ENCODE results near the gene CEP78. TPM values are rescaled to one million over a fixed set of nuclear protein-coding genes. Genes with fewer than 3 reads are reported as not detected.
"Not testable (repeated sequence)": the region's sequence is repeated elsewhere in the genome, so short reads cannot be mapped to it uniquely, and the experiment has no call there.

CEP78 gene
- total and polyA plus RNA-seq, 7 donors, result 2.4 to 14.0 (median 9.0) TPM

DNA sequence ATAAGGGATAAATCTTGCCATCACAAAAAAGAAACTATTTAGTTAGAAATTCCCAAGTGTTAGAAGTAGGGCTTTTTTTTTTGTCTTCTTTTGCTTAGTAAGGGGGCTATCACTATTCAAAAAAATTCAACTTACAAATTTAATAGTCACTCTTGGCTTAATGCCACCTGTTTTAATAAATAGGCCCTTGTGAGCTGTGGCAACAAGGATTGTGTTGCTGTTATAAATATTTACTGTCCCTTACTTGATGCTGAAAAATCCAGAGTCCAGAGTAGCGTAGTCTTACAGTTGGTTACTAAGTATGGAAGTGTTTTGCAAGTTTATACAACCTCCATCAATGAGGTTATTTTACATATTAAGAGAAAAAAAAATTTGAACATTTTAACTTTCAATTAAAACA is 21.4 kb upstream of the CEP78 start:
- TF ChIP-seq POLR2A (IDR thresholded peaks at IDR 0.05), result no peak
- TF ChIP-seq, protein P1, sequence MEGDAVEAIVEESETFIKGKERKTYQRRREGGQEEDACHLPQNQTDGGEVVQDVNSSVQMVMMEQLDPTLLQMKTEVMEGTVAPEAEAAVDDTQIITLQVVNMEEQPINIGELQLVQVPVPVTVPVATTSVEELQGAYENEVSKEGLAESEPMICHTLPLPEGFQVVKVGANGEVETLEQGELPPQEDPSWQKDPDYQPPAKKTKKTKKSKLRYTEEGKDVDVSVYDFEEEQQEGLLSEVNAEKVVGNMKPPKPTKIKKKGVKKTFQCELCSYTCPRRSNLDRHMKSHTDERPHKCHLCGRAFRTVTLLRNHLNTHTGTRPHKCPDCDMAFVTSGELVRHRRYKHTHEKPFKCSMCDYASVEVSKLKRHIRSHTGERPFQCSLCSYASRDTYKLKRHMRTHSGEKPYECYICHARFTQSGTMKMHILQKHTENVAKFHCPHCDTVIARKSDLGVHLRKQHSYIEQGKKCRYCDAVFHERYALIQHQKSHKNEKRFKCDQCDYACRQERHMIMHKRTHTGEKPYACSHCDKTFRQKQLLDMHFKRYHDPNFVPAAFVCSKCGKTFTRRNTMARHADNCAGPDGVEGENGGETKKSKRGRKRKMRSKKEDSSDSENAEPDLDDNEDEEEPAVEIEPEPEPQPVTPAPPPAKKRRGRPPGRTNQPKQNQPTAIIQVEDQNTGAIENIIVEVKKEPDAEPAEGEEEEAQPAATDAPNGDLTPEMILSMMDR (IDR thresholded peaks at IDR 0.05), result no peak
- TF ChIP-seq EP300 (IDR thresholded peaks at IDR 0.05), result no peak
- no peak for TF ChIP-seq POLR2AphosphoS5 (IDR thresholded peaks at IDR 0.05)
- H3K27ac ChIP-seq, result no peak overlapping the region
- H3K4me3 ChIP-seq, result no peak overlapping the region
- H3K9me3 ChIP-seq, result no peaks in the 10 kb centered on the region
- peaks cover 0 to 13% (median 0%) of the 10 kb centered on the region in 4 donors for H3K4me1 ChIP-seq
- H3K27me3 ChIP-seq, result no peaks in the 10 kb centered on the region
- WGBS, 2 donors, result 69 to 80% methylated on average over 1 of the region's 1 CpG
- no peak for DNase-seq
- H3K36me3 ChIP-seq, result no peaks in the 10 kb centered on the region
- intact Hi-C loops (cut with DNase I), result no loop called here

DNA sequence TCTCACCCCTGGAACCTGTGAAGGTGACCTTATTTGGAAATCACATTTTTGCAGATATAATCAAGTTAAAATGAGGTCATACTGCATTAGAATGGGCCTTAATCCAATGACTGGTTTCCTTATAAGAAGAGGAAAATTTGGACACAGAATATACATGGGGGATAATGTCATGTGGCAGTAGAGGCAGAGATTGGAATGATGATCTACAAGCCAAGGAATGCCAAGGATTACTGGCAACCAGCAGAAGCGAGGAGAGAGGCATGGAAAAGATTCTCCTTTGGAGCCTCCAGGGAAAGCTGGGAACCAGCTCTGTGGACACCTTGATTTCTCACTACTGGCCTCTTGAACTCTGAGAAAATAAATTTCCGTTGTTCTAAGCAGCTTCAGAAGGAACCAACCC is 20.2 kb upstream of the CEP78 start:
- TF ChIP-seq EP300 (IDR thresholded peaks at IDR 0.05), result no peak
- TF ChIP-seq POLR2AphosphoS5 (IDR thresholded peaks at IDR 0.05), result no peak
- TF ChIP-seq POLR2A (IDR thresholded peaks at IDR 0.05), result no peak
- TF ChIP-seq, protein P1 (IDR thresholded peaks at IDR 0.05), result no peak
- H3K27ac ChIP-seq, result no peak overlapping the region
- H3K27me3 ChIP-seq, result no peaks in the 10 kb centered on the region
- H3K9me3 ChIP-seq, result no peaks in the 10 kb centered on the region
- no peaks in the 10 kb centered on the region for H3K36me3 ChIP-seq
- 89 to 92% methylated on average over 2 of the region's 2 CpGs for WGBS, 2 donors
- intact Hi-C loops (cut with DNase I), result no loop called here
- no peak for DNase-seq
- H3K4me1 ChIP-seq, result peaks cover 0 to 13% (median 0%) of the 10 kb centered on the region in 4 donors
- no peak overlapping the region for H3K4me3 ChIP-seq

DNA sequence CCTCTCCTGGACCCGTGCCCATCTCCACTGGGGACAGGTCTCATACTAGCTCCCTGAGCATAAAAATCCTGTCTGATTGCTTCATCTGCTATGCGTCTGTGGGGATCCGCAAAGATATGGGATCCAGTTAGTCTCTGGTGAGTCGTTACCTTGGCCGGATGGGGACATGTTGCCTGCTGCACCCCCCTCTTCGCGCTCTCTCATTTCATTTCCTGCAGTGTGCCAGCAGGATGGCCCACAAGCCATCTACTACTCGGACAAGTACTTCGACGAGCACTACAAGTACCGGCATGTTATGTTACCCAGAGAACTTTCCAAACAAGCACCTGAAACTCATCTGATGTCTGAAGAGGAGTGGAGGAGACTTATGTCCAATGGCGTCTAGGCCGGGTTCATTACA is 17.0 kb upstream of the CEP78 start:
- Histone ChIP-seq H3K9me3 (no peaks in the 10 kb centered on the region), H3K36me3 (no peaks in the 10 kb centered on the region), H3K4me1 (peaks cover 0 to 8% (median 0%) of the 10 kb centered on the region in 4 donors), H3K27ac (no peak overlapping the region), H3K27me3 (no peaks in the 10 kb centered on the region), H3K4me3 (no peak overlapping the region)
- intact Hi-C loops (cut with DNase I), result no loop called here
- TF ChIP-seq EP300 (IDR thresholded peaks at IDR 0.05) (no peak), POLR2AphosphoS5 (IDR thresholded peaks at IDR 0.05) (no peak), POLR2A (IDR thresholded peaks at IDR 0.05) (no peak)
- TF ChIP-seq, protein P1 (IDR thresholded peaks at IDR 0.05), result no peak
- DNase-seq, result no peak
- WGBS, 2 donors, result 94% methylated on average over 13 of the region's 13 CpGs

DNA sequence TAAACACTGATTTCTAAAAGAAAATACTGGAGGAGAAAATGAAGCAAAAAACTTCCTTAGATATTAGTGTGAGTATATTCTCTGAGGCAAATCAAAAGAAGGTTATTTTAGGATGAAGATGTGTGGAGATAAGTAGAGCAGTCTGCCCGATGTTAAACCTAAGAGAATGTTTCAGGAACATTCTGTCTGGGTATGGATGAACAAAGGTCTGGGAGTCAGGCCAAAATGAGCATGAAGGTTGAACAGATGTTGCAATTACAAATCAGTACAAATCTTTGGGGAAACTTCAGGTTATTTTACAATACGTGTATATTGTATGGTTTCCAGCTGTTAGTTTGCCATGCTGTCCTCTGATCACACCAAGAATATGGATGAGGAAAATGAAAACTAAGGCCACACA is 14.4 kb upstream of the CEP78 start:
- Histone ChIP-seq H3K27me3 (no peaks in the 10 kb centered on the region), H3K27ac (no peak overlapping the region), H3K9me3 (no peaks in the 10 kb centered on the region), H3K4me1 (no peaks in the 10 kb centered on the region), H3K4me3 (no peak overlapping the region), H3K36me3 (no peaks in the 10 kb centered on the region)
- WGBS, 2 donors, result 61 to 82% methylated on average over 2 of the region's 2 CpGs
- intact Hi-C loops (cut with DNase I), result no loop called here
- no peak for DNase-seq
- TF ChIP-seq EP300 (IDR thresholded peaks at IDR 0.05) (no peak), POLR2AphosphoS5 (IDR thresholded peaks at IDR 0.05) (no peak), POLR2A (IDR thresholded peaks at IDR 0.05) (no peak)
- TF ChIP-seq, protein P1 (IDR thresholded peaks at IDR 0.05), result no peak

DNA sequence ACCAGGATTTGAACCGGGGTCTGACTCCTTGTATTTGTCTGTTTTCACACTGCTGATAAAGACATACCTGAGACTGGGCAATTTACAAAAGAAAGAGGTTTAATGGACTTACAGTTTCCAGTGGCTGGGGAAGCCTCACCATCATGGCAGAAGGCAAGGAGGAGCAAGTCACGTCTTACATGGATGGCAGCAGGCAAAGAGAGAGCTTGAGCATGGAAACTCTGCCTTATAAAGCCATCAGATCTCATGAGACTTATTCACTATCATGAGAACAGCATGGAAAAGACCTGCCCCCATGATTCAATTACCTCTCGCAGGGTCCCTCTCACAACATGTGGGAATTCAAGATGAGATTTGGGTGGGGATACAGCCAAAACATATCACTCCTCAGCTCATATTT is 14.0 kb upstream of the CEP78 start:
- H3K9me3 ChIP-seq; H3K27ac ChIP-seq; H3K4me1 ChIP-seq; H3K27me3 ChIP-seq; H3K4me3 ChIP-seq; DNase-seq; intact Hi-C loops (cut with DNase I); H3K36me3 ChIP-seq: not testable (repeated sequence)
- 84 to 87% methylated on average over 3 of the region's 3 CpGs for WGBS, 2 donors
